ENCODE measurements around the gene ZNF488.
A peak's percentile ranks its signal among the peaks of the same experiment; 100 is the strongest.

The ZNF488 gene

DNA sequence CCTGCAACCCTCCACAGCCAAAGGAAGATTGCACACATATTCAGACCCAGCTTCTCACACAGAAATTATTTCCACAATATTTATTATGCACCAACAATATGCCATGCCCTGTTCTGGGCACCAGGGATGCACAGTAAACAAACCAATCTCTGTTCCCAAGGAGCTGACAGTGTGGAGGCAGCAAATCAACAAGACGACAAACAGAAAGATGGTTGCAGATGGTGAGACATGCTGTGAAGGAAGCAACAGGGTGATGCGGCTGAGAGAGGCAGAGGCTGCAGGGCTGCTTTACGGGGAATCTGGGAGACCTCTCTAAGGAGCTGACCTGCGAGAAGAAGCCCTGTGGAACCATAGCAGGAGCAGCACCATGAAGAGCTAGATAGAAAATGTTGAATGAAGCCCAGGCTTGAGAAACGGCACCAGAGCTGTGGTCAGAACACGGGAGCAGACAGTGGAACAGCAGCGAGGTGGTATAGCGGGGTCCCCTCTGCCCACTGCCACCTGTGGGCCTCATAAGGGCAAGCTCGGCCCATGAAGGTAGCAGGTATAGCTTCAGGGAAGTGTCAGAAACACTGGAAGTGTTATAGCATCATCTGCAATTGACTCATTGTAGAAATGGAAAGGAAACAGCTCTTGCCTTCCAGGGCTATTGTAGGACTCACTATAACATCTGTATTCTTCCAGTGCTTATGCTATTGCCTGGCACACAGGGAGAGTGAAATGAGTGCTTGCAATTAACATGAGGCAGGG, 18.5 kb downstream of the ZNF488 start:
- DNase-seq: no peak

GRCh38 chr10:47364911-47365310, 19.2 kb downstream of the ZNF488 start:
- no peak for DNase-seq

DNA sequence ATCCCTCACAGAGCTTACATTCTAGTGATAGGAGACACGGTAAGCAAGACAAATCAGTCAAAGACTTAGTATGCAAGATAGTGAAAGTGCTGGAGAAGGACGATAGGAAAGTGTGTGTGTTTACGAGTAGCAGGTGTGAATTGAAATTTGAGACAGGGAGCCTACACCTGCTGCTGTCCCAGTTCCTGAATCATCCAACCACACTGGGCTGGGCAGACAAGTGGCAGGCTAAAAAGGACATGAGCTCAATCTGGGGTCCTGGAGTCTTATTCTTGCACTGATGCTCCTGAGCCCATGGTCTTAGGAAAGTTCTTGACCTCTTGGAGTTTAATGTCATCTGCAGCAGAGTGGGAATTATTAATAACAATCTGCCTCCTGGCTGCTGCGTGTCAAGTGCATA, 19.7 kb downstream of the ZNF488 start:
- no peak for DNase-seq

- no peak for DNase-seq
These were observed 20.3 kb downstream of the ZNF488 start for GRCh38 chr10:47363781-47364180.

GRCh38 chr10:47362199-47362598, 21.9 kb downstream of the ZNF488 start:
- no peak for DNase-seq

GRCh38 chr10:47361293-47361692, 22.8 kb downstream of the ZNF488 start:
- DNase-seq: peak; percentile 8

DNA sequence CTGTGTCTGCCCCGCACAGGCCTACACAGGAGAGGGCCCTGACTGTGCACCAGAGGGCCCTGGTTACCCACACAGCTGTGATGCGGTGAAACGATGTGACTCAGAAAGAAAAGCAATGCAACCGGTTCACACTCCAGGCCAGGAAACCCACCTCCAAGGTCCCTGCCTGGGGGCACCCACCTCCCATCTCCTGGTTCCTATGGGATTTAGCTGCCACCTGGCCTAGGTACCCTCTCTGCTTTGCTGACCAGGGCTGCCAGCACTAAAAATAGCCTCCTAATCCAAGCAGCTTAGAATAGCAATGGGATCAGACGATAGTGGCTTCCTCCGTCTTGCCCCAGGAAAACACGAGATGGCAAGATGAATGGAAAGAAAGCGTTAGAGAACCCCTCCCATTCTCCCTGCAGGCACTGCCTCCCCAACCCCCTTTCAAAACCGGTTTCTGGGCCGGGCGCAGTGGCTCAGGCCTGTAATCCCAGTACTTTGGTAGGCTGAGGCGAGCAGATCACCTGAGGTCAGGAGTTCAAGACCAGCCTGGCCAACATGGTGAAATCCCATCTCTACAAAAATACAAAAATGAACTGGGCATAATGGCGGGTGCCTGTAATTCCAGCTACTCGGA, 23.6 kb downstream of the ZNF488 start:
- no peak for DNase-seq

GRCh38 chr10:47359626-47360418, 24.3 kb downstream of the ZNF488 start:
- DNase-seq: no peak

DNA sequence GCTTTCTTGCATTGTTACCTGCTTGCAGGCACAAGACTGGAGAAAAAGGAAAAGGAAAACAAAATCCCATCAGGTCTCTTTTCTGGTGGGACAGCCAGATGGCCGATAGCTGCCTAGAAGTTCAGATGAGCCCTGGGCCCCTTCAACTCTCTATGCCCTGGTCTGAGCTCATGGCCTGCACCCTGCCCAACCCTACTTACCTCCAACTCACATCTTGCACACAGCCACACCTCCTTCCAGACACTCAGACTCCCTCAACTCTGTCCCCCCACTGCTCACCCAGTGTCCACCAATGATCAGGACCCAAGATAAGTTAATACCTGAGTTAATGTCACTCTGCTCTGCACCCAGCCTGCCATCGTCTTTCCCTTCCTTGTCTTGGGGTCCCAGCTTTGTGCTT, 25.0 kb downstream of the ZNF488 start:
- DNase-seq: no peak

DNA sequence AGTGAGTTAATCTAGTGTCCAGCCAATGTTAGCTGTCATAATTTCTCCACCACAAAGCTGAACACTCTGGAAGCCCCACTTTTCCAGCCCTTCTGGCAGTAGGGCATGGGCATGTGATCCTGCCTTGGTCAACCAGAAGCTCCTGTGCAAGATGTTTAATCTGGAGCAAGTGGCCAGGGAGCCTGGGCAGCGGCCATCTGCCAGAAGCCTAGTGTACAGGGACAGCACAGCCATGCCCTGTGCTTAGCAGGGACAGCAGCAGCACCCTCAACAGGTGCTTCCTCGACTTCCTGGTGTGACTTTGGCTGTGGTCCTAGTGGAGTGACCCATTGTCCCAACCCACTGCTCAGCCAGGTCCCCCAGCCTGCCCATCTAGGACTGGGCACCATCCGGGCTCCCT, 25.6 kb downstream of the ZNF488 start:
- no peak for DNase-seq

DNA sequence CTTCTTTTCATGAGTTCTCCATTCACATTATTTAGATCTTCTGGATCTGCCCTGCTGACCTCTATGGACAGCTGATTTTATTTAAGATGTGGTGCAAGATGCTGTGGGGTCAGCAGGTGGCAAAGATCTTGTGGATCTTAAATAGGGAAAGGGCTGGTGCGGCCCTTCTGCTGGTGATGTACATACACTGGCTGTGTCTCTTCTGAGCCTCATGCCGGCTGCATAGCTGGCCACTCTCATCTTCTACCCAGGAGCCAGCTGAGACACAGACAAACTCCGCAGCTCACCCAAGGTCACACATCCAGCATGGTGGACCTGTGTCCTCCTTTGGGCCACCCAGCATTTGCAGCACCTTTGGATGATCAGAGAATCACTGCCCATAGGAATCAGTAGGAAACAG, 26.2 kb downstream of the ZNF488 start:
- no peak for DNase-seq

DNA sequence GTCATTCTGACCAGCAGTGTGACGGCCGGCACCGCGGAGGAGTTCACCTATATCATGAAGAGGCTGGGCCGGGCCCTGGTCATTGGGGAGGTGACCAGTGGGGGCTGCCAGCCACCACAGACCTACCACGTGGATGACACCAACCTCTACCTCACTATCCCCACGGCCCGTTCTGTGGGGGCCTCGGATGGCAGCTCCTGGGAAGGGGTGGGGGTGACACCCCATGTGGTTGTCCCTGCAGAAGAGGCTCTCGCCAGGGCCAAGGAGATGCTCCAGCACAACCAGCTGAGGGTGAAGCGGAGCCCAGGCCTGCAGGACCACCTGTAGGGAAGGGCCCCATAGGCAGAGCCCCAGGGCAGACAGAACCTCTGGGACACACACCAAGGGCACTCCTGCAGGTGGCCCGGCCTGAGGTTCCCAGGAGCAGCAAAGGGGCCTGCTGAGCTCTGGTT, 26.9 kb downstream of the ZNF488 start:
- DNase-seq: no peak

GRCh38 chr10:47356708-47357107, 27.4 kb downstream of the ZNF488 start:
- no peak for DNase-seq

DNA sequence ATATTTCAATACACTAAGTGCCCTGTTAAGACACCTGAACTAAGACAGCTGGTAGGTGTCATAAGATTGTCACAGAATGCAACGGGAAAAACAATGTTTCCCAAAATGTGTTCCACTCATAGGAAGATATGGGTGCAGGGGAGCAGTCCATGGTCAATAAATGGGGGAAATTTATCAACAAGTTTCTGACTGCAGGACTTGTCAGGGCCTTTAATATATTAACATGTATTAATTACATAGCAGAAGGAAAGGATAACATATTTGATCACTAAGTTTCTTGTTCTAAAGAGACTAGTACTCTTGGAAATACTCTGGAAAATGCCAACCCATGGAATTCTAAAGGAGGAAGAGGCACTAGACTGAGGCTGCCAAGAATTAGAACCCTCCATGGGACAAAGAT, 29.2 kb downstream of the ZNF488 start:
- no peak for DNase-seq

DNA sequence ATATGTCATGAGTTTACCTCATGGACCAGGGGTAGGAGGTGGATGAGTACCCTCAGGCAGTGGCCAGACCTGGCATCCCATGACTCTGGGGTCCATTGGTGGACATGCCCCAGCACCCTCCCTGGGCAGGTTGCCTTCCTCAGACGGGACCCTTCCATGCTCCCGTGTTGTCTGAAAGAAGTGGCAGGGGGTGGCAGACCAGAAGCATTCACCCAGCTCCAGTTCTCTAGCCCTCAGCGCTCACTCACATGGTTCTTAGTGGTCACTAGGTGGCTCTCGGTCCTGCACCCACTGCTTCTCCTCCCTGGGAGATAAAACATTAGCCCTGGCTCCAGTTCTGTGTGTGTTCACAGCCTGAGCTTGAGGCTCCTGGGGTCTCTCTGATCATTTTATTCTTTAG, 29.9 kb downstream of the ZNF488 start:
- peak; percentile 31 for DNase-seq

DNA sequence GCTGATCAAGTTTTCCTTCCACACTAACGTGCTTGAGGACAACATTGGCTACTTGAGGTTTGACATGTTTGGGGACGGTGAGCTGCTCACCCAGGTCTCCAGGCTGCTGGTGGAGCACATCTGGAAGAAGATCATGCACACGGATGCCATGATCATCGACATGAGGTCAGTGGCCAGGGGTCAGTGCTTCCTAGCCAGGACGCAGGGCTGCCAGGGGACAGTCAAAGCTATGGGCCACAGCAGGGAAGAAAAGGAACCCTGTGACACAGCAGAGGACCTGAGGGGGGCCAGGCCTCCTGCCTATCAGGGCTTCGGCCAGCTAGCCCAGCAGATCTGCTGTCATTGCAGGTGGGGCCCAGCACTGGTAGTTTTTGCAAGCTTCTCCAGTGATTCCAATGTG, 30.7 kb downstream of the ZNF488 start:
- no peak for DNase-seq

DNA sequence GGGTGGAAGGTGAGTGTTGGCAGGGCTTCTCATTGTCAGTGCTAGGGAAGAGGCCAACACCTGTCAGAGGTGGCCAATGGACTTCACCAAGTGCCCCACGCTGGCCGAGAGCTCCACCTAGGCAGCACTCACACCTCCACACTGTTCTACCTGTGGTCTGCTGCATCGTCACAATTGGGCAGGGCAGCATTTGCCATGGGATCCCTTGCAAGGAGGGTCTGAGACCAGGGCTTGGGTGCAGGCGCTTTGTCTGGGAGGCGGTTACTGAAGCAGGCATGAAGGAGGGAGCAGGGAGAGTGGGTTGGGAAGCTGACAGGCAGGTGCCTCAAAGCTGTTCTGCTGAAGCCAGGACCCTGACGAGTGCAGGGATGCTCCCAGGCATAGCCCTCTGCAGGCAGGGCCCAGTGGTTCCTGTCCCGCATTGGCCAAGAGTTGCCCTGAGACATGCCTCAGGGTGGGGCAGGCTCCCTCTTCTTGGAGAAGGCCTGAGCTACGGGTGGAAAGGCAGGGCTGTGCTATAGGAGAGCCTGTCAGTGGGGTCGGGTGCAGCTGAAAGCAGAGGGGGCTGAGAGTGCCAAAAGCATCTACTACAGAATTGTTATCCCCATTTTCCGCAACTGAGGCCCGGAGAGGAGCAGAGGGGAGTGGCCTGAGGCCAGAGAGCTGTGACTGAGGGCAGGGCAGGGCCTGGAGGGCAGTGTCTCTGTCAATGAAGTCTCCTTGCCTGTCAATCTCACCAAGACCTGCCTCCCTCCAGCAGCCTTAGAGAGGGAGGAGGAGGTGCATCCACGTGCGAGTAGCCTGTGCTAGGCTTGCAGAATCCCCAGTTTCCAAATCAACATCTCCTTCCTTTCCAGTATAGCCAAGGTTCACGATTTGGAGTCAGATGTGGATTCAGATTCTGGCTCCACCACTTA, 31.9 kb downstream of the ZNF488 start:
- no peak for DNase-seq

DNA sequence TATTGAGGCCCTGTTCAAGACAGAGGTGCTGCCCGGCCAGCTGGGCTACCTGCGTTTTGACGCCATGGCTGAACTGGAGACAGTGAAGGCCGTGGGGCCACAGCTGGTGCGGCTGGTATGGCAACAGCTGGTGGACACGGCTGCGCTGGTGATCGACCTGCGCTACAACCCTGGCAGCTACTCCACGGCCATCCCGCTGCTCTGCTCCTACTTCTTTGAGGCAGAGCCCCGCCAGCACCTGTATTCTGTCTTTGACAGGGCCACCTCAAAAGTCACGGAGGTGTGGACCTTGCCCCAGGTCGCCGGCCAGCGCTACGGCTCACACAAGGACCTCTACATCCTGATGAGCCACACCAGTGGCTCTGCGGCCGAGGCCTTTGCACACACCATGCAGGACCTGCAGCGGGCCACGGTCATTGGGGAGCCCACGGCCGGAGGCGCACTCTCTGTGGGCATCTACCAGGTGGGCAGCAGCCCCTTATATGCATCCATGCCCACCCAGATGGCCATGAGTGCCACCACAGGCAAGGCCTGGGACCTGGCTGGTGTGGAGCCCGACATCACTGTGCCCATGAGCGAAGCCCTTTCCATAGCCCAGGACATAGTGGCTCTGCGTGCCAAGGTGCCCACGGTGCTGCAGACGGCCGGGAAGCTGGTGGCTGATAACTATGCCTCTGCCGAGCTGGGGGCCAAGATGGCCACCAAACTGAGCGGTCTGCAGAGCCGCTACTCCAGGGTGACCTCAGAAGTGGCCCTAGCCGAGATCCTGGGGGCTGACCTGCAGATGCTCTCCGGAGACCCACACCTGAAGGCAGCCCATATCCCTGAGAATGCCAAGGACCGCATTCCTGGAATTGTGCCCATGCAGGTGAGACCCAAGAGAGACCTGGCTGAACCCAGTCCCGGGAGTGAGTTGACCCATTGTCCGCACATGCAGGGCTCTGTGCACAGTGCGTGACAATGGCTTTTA, 33.1 kb downstream of the ZNF488 start:
- DNase-seq: no peak

GRCh38 chr10:47349941-47350371, 34.1 kb downstream of the ZNF488 start:
- DNase-seq: no peak

- no peak for DNase-seq
These were observed 34.6 kb downstream of the ZNF488 start for GRCh38 chr10:47349516-47349915.

- DNase-seq: no peak
These were observed 35.2 kb downstream of the ZNF488 start for GRCh38 chr10:47348661-47349470.
